Stimulated activated CD8-positive, alpha-beta memory T cell treated with anti-CD3 and anti-CD28 coated beads, Interleukin-2, amount 100 ng/mL, for 48 hours (primary cell): Measurements from ENCODE around the gene PDK2.

Experiments
- DNase-seq, 2 donors: peaks; one replicate each; pipeline ENCODE4 v3.0.0-alpha.2; 2020; ENCODE audit warnings: low read depth in 2 of 2

Gene PDK2

DNA sequence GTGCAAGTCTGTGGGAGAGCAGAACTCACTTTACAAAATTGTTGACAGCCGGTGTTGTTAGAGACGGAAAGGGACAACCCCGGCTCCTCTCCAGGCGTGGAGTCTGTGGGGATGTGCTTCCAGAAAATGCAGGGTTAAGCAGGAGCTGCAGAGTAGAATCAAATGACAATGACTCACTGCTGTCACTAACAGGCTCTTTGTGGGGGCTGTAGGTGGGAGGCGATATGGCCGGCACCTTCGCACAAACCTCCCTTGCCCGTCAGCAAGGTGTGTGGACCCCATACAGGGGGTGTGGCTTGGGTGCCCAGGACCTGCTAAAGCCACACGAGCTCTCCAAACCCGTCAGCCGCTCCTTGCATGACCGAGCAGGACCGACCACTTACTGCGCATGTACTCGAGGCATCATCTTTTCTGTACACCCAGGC lies 5.8 kb downstream of the PDK2 start:
- no peak for DNase-seq

DNA sequence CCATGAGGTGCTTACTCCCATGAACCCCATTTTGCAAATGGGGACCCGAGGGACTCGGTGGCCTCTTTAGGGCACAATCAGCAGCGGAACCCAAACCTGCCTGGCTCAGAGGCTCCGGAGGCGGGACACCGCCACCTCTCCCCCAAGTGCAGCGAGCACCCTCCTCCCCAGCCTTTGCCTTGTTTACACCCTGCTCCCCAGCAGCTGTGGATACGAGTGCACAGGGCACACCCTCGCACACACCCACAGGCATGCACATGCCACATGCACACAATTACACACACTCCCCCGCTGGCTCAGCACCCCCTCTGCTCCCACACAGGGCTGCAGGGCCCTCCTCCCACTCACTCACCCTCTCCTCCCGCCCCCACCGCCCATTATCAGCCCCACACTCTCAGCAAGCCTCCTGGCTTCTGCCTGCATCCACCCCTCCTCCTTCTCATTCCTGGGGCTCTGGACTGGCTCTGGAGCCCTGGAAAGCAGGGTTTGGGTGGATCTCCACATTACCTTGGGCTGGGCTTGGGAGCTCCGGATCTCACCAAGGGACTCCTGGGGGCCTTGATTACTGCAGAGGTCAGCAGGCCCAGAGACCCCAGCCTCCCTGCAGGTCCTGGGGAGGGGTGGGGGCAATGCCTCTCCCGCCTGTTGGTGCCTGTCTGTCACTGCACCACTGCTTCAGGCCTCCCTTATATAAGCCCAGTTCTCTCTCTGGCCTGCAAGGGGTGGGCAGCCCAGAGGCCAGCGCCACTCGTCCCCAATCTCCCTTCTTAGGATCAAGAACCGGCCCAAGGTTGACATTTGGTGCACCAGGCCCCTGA lies 6.4 kb downstream of the PDK2 start:
- no peak for DNase-seq

DNA sequence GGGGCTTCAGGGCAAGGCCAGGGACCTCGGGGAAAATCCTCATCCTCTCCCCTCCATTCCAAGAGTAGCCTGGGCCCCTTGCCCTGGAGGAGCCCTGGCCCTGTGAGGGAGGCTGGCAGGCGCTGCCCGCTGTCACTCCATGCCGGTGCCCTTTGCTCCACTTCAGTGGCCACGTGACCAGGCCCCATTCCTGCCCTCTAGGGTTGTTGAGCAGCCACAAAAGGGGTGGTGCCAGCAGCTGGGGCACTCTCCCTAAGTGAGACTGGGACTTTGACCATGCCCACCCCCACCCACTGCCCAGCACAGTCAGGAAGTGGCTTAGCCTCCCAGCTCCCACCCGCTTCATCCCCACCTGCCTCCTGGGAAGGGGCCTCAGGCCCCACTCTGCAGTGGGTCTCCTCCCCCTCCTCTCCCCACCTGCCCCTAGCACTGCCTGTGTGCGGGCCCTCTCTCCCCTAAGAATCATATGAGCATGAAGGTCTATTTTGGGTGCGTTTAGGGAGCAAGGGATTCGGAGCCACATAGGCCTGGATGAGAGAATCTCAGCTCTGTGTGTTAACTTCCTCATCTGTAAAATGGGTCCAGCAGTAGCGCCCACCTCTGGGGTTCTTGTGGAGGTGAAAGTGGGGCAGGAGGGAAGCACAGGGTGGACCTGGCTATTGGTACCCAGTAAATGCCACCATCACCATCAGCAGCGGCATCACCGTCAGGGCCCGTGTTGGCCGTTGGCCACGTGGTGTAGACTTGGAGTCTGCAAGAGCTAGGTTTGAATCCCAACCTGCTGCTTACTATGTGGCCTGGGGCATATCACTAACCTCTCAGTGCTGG lies 7.2 kb downstream of the PDK2 start:
- DNase-seq = no peak

DNA sequence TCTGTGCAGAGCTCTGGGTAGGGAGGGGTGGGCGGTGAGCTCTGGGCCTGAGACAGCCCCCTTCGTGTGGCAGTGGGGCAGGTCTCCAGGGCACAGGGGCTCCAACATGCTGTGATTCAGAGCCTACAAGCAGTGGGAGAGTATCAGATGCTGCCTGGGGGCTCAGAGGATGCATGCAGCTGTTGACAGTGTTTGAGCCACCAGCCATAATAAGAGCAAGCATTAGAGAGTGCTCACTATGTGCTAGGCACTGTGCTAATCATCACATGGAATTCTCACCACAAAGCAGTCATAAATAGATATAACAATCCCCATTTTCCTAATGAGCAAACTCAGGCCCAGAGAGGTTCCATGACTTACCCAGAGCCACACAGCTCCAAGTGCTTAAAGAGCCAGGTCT lies 8.1 kb downstream of the PDK2 start:
- DNase-seq = no peak

DNA sequence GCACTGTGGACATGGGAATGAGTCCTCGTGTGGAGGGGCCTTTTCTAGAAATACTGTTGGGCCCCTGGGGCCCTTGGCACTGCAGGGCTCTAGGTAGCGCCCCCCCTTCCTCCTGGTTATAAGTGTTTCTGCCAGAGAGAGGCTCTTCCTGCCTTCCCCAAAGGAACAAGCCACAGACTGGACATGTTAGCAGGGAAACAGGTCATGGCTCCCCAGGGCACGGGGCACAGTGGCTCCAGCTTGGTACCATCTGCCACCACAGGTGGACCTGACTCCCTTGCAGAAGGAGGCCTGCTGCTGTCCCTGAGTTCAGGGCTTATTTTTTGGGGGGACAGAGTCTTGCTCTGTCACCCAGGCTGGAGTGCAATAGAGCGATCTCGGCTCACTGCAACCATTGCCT lies 8.8 kb downstream of the PDK2 start:
- no peak for DNase-seq

DNA sequence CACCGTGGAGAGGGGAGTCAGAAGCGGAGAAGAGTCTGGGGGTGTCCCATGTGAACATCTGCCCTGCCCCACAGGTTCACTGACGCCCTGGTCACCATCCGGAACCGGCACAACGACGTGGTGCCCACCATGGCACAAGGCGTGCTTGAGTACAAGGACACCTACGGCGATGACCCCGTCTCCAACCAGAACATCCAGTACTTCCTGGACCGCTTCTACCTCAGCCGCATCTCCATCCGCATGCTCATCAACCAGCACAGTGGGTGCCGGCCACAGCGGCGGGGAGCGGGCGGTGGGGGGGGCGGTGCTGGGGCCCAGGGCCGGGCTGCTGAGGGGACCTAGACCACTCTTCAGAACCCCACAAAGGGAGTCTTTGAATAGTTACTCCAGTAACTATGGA lies 10.7 kb downstream of the PDK2 start:
- no peak for DNase-seq

DNA sequence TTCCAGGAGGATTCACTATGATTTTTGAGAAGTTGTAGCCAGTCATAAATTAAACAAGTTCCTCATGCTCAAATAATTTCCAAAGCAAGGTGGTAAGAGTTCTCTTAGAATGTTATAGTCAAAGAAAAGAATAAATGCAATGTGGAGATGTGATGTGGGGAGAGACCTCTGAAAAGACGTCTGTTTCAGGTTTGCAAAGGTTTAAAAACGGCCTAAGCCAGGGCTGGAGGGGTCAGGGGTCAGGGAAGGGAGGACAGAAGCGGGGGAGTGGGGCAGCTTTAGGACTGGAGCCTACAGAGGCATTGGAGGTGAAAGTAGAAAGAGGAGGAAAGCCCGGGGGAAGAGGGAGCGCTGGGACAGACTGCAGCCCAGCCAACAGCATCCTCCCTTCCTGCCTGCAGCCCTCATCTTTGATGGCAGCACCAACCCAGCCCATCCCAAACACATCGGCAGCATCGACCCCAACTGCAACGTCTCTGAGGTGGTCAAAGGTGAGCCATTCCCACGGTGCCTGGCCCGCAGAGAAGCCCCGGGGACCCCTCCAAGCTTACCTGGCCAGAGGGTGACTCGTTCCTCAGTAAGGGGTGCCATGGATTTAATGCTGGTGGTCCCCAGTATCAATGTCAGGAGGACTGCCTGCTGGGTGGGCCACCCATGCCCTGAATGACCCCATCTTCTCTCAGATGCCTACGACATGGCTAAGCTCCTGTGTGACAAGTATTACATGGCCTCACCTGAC lies 11.4 kb downstream of the PDK2 start:
- DNase-seq = no peak

DNA sequence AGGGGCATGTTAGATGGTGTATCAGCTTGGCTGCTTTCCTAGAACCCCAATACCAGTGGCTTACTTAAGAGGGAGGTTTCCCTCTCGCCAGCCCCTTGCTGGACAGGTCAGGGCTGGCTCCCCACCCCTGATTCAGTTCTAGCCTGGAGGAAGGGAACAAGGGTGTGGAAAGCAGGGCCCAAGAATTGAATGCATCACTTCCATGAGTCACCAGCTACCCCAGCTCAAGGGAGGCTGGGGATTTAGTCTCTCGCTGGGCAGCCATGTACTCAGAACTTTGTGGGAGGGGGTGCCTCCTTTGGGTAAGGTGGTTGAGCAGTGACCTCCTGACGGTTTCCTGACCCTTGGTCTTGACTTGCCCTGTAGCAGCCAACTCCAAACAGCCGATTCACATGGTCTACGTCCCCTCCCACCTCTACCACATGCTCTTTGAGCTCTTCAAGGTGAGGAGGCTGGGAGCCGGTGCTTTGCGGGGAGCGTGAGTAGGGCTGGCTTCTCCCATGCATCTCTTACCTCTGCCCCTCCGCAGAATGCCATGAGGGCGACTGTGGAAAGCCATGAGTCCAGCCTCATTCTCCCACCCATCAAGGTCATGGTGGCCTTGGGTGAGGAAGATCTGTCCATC lies 12.8 kb downstream of the PDK2 start:
- no peak for DNase-seq

DNA sequence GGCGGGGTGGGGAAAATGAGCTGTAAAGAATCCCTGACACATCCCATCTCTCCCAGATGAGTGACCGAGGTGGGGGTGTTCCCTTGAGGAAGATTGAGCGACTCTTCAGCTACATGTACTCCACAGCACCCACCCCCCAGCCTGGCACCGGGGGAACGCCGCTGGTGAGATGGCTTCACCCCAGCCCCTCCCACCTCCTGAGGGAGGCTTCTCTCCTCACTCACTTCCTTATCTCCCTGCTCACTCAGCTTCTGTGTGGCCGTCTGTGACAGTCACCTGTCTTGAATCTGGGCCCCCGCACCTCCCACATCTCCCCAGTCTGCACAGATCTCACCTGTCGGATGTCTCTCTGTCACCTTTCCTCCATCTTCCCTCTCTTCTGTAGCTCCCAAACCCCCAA lies 13.4 kb downstream of the PDK2 start:
- DNase-seq = no peak

DNA sequence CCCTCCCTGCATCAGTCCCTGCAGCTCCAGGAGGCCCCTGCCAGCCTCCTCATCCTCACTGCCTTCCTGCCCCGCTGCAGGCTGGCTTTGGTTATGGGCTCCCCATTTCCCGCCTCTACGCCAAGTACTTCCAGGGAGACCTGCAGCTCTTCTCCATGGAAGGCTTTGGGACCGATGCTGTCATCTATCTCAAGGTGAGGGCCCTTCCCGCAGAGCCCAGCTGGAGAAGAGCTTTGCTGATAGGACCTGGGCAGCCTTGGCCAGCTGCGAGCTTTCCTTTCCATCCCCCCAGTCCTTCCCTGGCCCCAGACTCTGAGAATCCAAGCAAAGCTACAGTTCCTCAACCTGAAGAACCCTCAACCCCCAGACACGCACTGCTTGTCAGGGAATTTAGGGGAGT lies 14.1 kb downstream of the PDK2 start:
- no peak for DNase-seq

DNA sequence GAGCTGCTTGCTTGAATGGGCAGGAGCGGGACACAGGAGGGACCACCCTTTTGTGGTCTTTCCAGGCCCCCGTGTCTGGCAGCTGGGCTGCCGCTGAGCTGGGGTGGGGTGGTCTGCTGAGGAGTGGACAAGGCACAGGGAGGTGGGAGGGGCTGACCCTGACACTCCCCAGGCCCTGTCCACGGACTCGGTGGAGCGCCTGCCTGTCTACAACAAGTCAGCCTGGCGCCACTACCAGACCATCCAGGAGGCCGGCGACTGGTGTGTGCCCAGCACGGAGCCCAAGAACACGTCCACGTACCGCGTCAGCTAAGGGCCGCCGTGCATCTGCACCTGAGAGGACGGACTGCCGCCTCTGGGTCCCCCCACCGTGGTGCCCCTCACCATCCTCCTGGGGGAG lies 14.6 kb downstream of the PDK2 start:
- no peak for DNase-seq

DNA sequence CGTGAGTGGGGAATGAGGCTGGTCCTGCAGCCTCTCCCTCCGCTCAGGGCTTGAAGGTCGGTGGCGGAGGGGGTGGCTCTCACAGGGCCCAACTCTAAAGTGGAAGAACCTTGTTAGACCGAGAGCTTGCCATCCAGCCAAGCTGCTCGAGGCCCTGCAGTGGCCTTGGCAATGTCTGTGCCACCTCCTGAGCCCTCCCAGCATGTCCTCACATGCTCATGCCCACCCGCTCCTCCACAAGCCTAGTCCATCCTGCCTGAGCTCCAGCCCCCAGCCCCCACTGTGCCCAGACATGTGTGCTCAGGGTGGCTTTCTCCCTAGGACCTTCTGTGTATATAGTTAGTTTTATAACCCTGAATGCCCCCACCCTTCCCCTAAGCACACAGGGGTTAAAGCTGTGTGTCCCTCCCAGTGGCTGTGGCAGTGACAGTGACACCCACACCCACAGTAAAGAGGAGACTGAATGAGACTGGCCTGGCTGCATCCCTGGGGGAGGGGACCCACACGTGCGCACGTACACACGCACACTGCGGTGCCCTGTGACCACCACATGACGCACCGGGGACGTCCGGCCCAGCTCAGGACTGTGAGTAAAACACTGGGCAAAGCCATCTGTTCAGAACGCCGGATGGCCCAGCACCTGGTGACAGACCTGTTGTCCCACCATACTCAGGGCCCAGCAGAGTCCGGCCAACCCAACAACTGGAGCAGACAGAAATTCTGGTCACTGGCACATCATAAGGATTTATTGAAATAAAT lies 15.6 kb downstream of the PDK2 start:
- no peak for DNase-seq

DNA sequence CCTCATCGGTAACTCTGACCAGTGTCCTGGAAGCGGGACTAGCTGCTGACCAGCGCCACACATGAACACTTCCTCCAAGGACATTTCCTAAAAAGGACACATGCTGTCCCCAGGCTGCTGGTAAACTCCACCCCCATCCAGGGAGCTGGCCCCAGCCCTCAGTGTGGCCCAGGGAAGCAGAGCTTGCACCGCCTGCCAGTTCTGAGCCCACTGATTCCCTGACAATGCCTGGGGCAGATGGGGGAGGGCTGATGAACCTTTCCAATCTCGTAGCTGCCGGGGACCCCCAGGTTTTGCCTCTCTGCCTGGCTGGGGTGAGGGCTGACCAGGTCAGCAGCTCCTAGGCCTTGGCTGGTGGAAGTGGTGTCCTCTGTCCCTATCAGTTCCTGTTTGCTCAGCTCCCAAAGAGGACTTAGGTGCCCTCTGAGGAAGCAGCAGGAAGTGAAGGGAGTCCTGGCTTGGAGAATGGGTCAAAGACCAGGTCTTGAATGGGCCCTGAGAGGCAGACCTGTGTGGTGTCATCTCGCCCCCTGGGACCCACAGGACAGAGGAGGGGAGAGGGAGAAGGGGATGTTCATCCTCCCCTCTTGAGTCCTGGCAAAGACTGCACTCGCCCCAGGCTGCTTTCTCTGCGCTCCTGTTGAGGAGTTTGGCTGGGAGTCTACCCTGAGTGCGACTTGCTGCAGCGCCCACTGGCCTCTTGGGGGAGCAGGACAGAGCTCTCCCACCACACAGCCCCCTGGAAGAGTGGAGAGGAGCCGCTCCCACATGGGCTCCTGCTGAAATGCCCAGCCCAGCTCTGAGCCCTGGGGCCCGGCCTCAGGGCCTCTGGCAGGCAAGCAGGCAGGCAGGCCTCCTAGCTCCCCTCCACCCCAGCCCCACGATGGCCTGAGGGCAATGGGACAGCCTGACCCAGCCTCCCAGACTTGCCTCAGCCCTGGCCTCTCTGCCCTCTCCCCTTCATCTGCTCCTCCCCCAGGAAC lies 16.8 kb downstream of the PDK2 start:
- DNase-seq = no peak

DNA sequence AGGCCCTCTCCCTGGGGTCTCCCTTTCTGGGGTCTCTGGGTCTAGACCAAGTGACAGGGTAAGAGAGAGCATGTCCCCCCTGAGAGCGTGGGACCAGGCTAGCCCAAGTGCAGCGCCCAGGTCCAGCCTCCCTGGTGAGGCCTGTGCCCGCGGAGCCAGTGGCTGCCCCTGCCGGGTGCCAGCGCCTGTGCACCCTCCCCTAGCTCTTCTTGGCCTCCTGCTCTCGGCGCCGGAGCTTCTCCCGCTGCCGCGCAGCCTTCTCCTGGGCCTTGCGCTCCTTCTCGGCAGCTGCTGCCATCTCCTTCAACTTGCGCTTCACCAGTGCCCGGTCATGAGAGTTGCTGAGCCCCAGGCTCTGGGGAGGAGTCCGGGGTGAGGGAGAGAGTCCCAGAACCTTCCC lies 17.5 kb downstream of the PDK2 start:
- DNase-seq = no peak

DNA sequence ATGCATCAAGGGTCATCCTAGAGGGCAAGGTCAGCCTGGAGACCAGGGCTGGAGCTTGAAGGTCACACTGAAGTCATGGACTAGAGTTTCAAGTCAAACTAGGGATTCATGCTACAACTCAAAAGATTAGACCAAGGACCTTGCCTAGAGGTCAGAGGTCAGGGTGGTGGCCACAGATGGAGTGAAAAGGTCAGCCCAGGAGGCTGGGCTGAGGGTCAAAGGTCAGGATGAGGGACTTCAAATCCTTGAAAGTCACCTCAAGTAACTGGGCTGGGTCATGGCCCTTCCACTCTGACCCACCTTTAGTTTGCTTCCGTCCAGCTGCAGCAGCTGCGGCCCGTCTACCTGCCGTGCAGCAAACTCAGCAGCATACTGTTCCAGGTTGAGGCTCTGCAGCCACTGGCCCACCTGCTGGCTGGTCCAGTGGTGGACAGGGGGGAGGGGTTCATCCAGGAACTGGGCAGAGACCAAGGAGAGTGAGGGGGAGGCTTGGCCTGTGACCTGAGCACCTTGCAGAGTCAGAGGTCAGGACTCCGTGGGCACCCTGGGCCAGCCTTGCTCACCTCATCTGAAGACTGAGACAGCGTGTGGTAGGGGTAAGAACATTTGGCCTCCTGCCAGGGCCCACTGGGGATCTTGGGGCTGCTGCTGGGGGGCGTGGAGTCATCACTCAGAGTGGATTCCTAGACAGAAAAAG lies 18.6 kb downstream of the PDK2 start:
- DNase-seq = no peak

DNA sequence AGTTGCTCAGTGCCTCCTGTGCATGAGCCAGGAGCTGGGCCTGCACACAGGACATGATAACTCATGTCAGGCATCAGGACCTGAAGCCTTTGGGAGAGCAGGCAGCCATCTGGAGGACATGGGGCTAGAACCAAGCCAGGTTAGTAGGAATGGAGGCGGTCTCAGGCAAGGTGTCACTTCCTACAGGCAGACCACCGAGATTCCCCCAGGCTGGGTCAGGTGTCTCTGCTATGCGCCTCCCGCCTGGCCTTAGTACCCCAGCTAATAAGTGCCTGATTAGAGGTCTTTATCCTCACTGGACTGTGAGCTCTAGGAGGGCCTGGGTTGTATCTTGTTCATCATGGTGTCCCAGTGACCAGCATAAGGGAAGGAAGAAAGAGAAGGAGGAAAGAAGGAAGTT lies 19.2 kb downstream of the PDK2 start:
- DNase-seq = no peak

DNA sequence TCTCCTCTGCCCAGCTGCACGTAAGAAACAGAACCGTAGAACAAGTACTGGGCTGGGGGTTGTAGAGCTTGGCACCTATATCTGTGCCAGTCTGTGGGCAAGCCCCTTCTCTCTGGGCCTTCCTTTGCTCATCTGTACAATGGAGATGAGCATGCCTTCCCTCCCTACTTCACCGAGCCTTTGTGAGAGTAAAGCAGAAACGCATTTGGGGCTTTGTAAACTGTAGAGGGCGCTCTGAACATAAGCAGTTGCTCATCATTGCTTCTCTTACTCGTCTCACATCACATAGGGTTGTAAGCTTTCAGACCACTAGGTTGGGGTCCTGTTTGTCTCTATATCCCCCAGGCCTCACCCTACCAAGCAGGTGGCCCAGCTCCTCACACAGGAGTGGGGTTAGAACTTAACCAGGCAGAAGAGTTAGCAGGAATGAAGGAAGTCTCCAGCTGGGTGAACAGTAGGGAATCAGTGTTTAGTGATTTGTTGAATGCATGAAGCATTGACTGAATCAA lies 19.8 kb downstream of the PDK2 start:
- DNase-seq = no peak

DNA sequence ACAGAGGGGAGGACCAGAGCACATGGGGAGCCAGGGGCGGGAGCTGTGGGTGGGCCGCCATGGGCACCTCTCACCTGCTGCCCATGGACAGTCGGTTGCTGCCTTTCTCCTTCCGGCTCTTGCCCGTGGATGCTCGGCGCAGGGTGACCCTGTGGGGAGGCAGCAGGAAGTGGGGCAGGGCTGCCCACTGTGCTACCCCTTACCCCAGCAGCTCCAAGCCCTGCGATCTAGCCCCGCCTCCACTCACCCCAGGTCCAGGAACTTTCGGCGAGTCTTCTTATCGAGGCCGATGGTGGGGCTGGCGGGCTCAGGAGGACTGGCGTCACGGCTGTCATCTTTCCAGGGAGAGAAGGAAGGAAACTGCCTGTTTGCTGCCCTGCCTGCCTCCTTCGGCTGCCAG lies 20.6 kb downstream of the PDK2 start:
- DNase-seq = no peak
